Keratinocyte (primary cell): ENCODE measurements around the gene FOXK1. TPM values are rescaled to one million over a fixed set of nuclear protein-coding genes. Genes with fewer than 3 reads are reported as not detected.

ENCODE experiments used
- DNase-seq: peaks from one replicate; pipeline ENCODE4 v3.0.0-alpha.2; 2011; ENCODE audit warnings: low read depth, missing footprints, low spot score
- FAIRE-seq: peaks from 2 replicates; lab custom pipeline; 2011; peaks lifted over from hg19 to GRCh38; lab: Jason Lieb, UNC
- H2AFZ ChIP-seq: 2 replicates; pipeline ENCODE4 v1.6.0; 2012; ENCODE audit warnings: low read length, control low read depth, inconsistent platforms; ENCODE audit not compliant: control insufficient read depth
- H3K27ac ChIP-seq: 2 replicates; pipeline ENCODE4 v1.5.1; 2011; ENCODE audit warnings: low read length; ENCODE audit not compliant: control insufficient read depth, insufficient read depth
- H3K27me3 ChIP-seq: 3 replicates; pipeline ENCODE4 v1.6.0; 2011; ENCODE audit warnings: low read length; ENCODE audit not compliant: control insufficient read depth, insufficient read depth; ENCODE audit errors: extremely low read depth
- H3K36me3 ChIP-seq, 2 experiments: 2 replicates in 1 of 2; 3 replicates in 1 of 2; pipeline ENCODE4 v1.5.1; 2011; ENCODE audit warnings: low read length in 2 of 2, mild to moderate bottlenecking in 1 of 2; ENCODE audit not compliant: control insufficient read depth in 2 of 2, insufficient read depth in 2 of 2; ENCODE audit errors: extremely low read depth in 1 of 2
- H3K4me1 ChIP-seq: 3 replicates; pipeline ENCODE4 v1.5.1; 2011; ENCODE audit warnings: low read length; ENCODE audit not compliant: control insufficient read depth, insufficient read depth; ENCODE audit errors: extremely low read depth
- H3K4me2 ChIP-seq: 3 replicates; pipeline ENCODE4 v1.6.0; 2011; ENCODE audit warnings: low read depth, low read length; ENCODE audit not compliant: control insufficient read depth, insufficient read depth; ENCODE audit errors: extremely low read depth
- H3K4me3 ChIP-seq, 3 experiments: fragments of 200-600 bp in 1 of 3; sonication (generic) in 1 of 3; 2 replicates in 2 of 3; 3 replicates in 1 of 3; pipeline ENCODE4 v1.5.1; 2011 to 2016; ENCODE audit warnings: low read length in 3 of 3, mild to moderate bottlenecking in 3 of 3, control low read depth in 2 of 3, inconsistent platforms in 1 of 3, low read depth in 1 of 3, mixed read lengths in 1 of 3, mixed run types in 1 of 3, moderate library complexity in 1 of 3; ENCODE audit not compliant: control insufficient read depth in 2 of 3, insufficient read depth in 2 of 3; ENCODE audit errors: extremely low read depth in 1 of 3
- H3K79me2 ChIP-seq: 2 replicates; pipeline ENCODE4 v1.6.0; 2012; ENCODE audit warnings: low read length; ENCODE audit not compliant: control insufficient read depth, insufficient read depth
- H3K9ac ChIP-seq: 3 replicates; pipeline ENCODE4 v1.6.0; 2011; ENCODE audit warnings: low read length; ENCODE audit not compliant: control insufficient read depth, insufficient read depth; ENCODE audit errors: extremely low read depth
- H3K9me1 ChIP-seq: 3 replicates; pipeline ENCODE4 v1.6.0; 2011; ENCODE audit warnings: low read length; ENCODE audit not compliant: control insufficient read depth, insufficient read depth; ENCODE audit errors: extremely low read depth
- H3K9me3 ChIP-seq: 2 replicates; pipeline ENCODE4 v1.5.1; 2012; ENCODE audit warnings: low read depth, low read length; ENCODE audit not compliant: control insufficient read depth
- H4K20me1 ChIP-seq: 3 replicates; pipeline ENCODE4 v1.6.0; 2011; ENCODE audit warnings: low read length; ENCODE audit not compliant: control insufficient read depth, insufficient read depth; ENCODE audit errors: extremely low read depth
- EZH2 ChIP-seq: IDR thresholded peaks from one replicate; pipeline ENCODE4 v1.6.1; 2012; ENCODE audit warnings: inconsistent platforms, mild to moderate bottlenecking, low read length, moderate library complexity
- dilution Hi-C: fragments of 300-500 bp; cut with MboI; formaldehyde crosslinking; loops from one replicate; pipeline ENCODE4 v1.7.0; 2020; ENCODE audit warnings: low sequenced_read_pairs; ENCODE audit not compliant: extremely low pct_ligation_motif_present
- polyA plus RNA-seq, 5 experiments: library from polyadenylated mRNA; depleted of rRNA in 3 of 5; stranded (reverse) in 3 of 5; stranded (forward) in 1 of 5; unstranded in 1 of 5; fragments of >200 nt; gene quantifications; 1 replicate in 1 of 5; 2 replicates in 3 of 5; 3 replicates in 1 of 5; pipeline versions ENCODE4 v1.2.1 to v1.2.3, GENCODE V29; 2011 to 2012; ENCODE audit warnings: missing spikeins in 2 of 5, low read depth in 1 of 5, low replicate concordance in 1 of 5
- TF ChIP-seq, protein P1 (sequence below), 3 experiments: IDR thresholded peaks in 1 of 3; conservative IDR thresholded peaks in 1 of 3; optimal IDR thresholded peaks in 1 of 3; 2 replicates in 2 of 3; 3 replicates in 1 of 3; pipeline versions ENCODE3 to v1.5.1; 2011; ENCODE audit warnings: low read length in 3 of 3, mild to moderate bottlenecking in 3 of 3, moderate library complexity in 2 of 3, control low read depth in 1 of 3, inconsistent platforms in 1 of 3; ENCODE audit not compliant: insufficient read depth in 2 of 3; ENCODE audit errors: extremely low read depth in 1 of 3

The FOXK1 gene
- polyA plus RNA-seq, 1 donor (not counting 4 experiments of a cell fraction or from before 2014, with no cell fraction given) = 4.4 TPM

DNA sequence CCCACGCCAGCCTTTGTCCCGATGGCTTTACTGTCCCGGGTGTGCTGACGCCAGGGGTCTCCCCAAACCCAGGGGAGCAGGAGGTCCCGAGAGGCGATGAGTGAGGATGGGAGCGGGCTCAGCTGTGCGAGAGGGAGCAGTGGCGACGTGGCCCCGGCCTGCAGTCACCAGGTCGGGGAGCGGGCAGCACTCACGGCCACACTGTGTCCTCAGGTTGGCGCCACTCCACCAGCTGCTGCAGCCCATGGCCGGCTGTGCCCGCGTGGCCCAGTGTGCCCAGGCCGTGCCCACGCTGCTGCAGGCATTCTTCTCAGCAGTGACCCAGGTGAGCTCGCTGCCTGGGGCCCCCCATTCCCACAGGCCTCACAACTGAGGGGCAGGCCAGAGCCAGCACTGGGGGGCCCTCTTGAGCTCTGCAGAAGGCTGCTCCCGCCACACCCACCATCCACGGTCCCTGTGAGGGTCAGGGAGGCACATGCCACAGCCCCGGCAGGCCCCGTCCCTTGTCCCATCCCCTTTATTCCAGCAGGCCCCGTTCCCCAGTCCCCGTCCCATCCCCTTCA is 106.6 kb downstream of the FOXK1 start:
- no peak overlapping the region for H3K4me2 ChIP-seq
- dilution Hi-C loops = no loop called here

DNA sequence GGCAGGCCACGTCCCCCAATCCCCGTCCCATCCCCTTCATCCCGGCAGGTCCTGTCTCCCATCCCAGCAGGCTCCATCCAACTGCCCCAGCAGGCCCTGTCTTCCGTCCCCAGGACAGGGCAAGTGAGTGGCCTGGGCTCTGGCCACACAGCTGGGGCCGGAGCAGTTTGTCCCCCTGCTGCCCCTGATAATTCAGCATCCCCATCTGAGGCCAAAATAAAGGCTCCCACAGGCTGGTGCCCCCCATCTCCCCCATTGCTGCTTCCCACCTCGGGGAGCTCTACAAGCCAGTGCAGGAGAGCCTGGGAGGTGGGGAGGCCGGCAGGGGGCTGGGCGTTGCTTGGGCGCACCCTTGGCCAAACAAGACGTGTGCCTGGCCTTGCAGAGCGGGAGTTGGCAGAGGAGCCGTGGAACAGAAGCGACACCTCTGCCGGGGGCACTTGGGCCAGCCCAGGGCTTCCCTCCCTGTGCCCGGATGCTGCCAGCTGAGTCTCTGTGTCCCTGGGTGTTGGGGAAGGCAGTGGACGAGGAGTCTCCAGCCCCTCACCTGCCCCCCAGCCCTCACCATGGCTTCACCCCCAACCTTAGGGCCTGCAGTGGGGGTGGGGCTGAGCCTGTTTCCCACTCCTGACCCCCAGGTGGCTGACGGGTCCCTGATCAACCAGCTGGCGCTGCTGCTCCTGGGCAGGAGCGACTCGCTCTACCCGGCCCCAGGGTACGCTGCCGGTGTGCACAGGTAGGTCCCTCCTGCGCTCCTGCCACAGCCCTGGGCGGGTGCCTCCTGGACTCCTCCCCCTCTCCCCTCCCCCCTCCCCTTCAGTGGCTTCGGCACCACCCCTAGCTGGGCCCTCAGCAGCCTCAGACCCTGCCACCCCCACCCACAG is 107.3 kb downstream of the FOXK1 start:
- dilution Hi-C loops = no loop called here
- H3K36me3 ChIP-seq = peaks cover 20 to 45% of the 10 kb centered on the region in 2 experiments
- FAIRE-seq = no peak

More for the DNA sequence above, 106.6 kb downstream of the FOXK1 start:
- H3K9ac ChIP-seq = no peak overlapping the region
- TF ChIP-seq, protein P1, sequence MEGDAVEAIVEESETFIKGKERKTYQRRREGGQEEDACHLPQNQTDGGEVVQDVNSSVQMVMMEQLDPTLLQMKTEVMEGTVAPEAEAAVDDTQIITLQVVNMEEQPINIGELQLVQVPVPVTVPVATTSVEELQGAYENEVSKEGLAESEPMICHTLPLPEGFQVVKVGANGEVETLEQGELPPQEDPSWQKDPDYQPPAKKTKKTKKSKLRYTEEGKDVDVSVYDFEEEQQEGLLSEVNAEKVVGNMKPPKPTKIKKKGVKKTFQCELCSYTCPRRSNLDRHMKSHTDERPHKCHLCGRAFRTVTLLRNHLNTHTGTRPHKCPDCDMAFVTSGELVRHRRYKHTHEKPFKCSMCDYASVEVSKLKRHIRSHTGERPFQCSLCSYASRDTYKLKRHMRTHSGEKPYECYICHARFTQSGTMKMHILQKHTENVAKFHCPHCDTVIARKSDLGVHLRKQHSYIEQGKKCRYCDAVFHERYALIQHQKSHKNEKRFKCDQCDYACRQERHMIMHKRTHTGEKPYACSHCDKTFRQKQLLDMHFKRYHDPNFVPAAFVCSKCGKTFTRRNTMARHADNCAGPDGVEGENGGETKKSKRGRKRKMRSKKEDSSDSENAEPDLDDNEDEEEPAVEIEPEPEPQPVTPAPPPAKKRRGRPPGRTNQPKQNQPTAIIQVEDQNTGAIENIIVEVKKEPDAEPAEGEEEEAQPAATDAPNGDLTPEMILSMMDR (optimal IDR thresholded peaks at IDR 0.05 in 1 of 3, IDR thresholded peaks at IDR 0.05 in 1 of 3, conservative IDR thresholded peaks at IDR 0.05 in 1 of 3; ENCODE audit: extremely low read depth in 1 of 3, insufficient read depth in 2 of 3, low read length in 3 of 3) = no peak
- no peak for TF ChIP-seq EZH2
- FAIRE-seq (no peak), DNase-seq (no peak)
- no peak overlapping the region for H3K4me3 ChIP-seq
- peaks cover 27 to 50% of the 10 kb centered on the region in 2 experiments for H3K36me3 ChIP-seq
- H4K20me1 ChIP-seq = no peaks in the 10 kb centered on the region
- H3K27ac ChIP-seq = no peak overlapping the region
- no peak overlapping the region for H2AFZ ChIP-seq
- H3K9me1 ChIP-seq = no peaks in the 10 kb centered on the region
- no peaks in the 10 kb centered on the region for H3K9me3 ChIP-seq
- no peaks in the 10 kb centered on the region for H3K4me1 ChIP-seq
- no peaks in the 10 kb centered on the region for H3K27me3 ChIP-seq
- H3K79me2 ChIP-seq = peaks cover under 1% of the 10 kb centered on the region

More for the DNA sequence above, 107.3 kb downstream of the FOXK1 start:
- no peak for DNase-seq
- Histone ChIP-seq H3K4me3 (no peak overlapping the region), H3K9me3 (no peaks in the 10 kb centered on the region), H2AFZ (no peak overlapping the region), H3K27me3 (no peaks in the 10 kb centered on the region), H4K20me1 (no peaks in the 10 kb centered on the region), H3K27ac (no peak overlapping the region), H3K9me1 (no peaks in the 10 kb centered on the region), H3K4me1 (no peaks in the 10 kb centered on the region), H3K4me2 (no peak overlapping the region), H3K79me2 (no peaks in the 10 kb centered on the region), H3K9ac (no peak overlapping the region)
- TF ChIP-seq EZH2 = no peak
- TF ChIP-seq, protein P1 (optimal IDR thresholded peaks at IDR 0.05 in 1 of 3, IDR thresholded peaks at IDR 0.05 in 1 of 3, conservative IDR thresholded peaks at IDR 0.05 in 1 of 3; ENCODE audit: extremely low read depth in 1 of 3, insufficient read depth in 2 of 3, low read length in 3 of 3) = no peak
